ENCODE data around the gene SPATA2. TPM values are rescaled to one million over a fixed set of nuclear protein-coding genes. Genes with fewer than 3 reads are reported as not detected.

SPATA2 gene
- total RNA-seq, 1 experiment from 2014 or later: 6.1 TPM

DNA sequence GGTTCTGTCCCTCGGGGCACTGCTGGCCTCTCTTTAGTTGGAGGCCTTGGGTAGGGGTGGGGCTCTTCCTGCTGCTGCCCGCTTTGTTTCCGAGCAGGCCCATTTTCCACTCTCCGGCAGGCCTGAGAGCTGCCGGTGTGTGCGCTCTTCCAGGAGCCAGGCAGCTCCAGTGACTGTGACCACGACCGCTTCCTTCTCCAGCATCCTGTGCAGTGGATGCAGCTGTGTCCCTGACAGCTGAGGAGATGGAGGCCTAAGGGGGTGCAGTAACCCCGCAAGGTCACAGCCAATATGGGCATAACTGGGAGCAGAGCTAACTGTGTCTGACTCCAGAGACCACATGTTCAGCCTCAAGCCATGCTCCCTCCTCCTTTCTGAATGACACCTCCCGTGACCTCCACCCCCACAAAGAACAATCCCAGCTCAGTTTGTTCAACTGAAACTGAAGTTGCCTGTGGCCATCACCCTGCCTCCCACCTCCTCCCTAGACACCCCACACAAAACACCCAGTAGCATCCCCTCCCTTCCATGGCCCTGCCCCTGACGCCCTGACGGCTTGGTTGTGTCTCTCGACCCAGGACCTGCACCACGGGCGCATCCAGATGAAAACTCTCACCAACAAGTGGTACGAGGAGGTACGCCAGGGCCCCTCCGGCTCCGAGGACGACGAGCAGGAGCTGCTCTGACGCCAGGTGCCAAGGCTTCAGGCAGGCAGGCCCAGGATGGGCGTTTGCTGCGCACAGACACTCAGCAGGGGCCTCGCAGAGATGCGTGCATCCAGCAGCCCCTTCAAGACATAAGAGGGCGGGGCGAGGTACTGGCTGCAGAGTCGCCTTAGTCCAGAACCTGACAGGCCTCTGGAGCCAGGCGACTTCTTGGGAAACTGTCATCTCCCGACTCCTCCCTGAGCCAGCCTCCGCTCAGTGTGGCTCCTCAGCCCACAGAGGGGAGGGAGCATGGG, 27.8 kb downstream of the SPATA2 start:
- no peak for DNase-seq (ENCODE audit: extremely low read depth, low read depth)

DNA sequence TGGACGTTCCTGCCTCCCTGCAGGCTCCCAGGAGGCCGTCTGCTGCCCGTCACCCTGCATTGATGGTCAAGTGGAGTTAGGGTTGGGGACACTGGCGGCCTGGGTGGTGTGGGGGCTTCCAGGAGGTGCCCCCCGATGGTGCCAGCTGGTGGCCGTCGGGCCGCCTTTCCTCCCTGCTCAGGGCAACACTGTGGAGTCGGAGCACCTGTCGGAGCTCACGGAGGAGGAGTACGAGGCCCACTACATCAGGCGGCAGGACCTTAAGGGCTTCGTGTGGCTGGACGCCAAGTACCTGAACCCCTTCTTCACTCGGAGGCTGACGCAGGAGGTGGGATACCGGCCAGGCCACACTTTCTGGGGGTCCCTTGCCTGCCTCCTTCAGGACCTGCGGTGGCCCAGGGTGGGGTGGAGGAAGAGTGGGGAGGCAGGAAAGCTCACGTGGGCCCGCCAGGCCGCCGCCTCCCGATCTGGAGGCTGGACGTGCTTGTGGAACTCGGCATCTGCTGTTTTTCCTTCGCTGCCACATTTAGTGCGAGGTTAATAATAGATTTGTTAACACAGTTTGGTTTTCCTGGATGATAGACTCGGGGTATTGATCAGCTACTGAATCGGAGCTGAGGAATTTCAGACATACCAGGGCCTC, 28.6 kb downstream of the SPATA2 start:
- no peak for DNase-seq (ENCODE audit: extremely low read depth, low read depth)

GRCh38 chr20:49885558-49886332, 29.6 kb downstream of the SPATA2 start:
- no peak for DNase-seq (ENCODE audit: extremely low read depth, low read depth)

DNA sequence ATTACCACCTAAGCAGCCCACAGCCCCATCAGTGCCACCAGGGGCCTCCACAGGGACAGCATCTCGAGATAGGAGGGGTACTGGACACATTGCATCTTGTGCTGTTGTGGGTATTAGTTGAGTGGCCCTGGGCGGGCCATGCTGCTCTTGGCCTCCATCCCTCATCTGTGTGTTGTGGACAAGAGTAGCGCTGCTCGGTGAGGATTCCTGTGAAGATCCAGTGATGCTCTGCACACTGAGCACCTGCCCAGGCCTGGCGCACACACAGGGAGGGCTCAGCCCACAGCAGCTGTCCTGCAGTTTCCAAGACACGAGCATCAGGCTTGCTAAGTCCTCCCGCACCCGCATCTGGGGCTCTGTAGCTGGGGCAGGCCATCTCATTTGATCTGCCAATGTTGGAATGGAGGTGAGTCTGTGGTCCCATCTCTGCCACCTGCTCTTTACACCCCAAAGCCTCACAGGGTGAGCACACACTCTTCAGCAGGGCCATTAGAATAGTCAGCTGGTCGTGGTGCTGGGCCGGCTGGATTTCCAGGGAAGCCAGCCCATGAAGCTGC, 32.0 kb downstream of the SPATA2 start:
- no peak for DNase-seq (ENCODE audit: extremely low read depth, low read depth)

DNA sequence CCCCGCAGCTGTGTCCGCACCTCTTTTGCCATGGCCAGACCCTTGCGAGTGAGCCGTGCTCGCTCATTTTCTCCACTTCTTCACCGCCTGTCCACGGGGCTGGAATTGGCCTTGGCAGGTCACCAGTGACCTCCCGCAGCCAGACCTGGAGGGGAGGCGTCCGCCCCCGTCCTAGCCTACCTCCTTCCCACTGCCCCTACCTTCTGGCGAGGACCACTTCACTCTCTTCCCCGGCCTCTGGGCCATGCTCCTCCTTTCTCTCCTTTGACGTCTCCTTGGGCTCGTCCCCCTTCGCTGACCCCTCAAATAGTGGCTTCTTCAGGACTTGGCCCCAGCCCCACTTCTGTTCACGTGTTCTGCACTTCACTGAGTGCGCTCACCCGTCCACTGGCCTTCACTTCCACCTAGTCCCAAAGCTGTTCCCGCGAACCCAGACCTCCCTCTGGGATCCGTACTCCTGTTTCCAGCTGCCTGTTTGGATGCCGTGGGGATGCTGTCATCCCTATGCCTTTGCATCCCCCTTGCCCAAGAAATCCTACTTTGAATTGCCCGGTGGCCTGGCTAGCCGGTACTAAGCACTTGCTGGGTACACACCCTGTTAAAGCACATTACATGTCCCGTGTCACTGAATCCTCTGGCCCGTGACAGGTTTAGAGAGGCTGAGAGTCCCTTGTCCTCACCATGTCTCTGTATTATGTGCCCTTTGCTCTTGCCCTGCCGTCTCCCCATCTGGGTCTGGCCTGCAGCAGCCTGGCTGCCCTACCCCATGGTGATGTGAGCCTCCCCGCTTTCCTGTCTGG, 33.0 kb downstream of the SPATA2 start:
- no peak for DNase-seq (ENCODE audit: extremely low read depth, low read depth)

DNA sequence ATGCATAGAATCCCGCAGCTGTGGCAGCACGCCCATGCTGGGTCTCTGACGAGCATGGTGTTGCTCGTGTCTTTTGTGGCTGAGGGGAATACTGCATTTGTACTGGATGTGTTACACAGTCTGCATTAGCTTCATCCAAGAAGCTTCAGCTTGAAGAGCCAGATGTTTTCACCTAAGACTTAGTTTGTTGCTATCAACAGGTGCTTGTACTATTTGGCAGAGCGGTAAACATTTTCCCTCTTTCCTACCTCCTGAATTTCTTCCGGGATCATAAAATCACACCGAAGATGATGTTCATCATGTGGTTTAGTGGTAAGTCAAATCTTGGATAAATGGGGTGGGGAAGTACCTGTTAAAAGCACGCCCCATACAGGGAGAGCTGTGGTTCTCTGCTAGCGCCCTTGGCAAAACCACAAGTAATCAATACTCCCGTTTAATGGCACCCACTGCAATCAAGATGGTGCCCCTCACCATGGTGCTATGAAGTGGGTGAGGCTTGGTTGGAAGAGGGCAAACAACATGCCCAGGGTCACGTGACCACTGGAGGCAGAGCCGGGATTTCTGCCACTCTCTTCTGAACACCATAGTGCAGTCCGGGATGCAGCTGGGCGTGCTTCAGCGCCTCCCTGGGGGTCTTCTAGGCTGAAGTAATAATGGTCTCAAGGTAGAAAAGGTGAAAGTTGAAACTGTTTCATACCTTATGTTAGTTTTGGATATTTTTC, 34.4 kb downstream of the SPATA2 start:
- DNase-seq (ENCODE audit: extremely low read depth, low read depth): no peak

DNA sequence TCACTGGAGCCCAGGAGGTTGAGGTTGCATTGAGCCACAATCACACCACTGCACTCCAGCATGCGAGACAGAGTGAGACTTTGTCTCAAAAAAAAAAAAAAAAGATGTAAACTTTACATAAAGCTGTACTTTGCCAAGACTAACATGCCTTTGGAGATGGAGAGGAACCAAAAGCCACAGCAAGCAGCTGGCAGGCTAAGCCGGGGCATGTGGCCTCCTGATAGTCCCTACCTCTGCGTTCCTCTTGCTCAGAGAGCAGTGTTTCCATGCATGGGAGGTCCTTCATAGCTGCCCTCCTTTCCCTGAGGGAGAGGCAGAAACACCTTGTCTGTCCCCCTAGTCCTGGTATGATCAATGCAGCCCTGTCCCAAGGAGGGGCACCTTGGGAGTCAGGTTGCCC, 35.2 kb downstream of the SPATA2 start:
- DNase-seq (ENCODE audit: extremely low read depth, low read depth): no peak

DNA sequence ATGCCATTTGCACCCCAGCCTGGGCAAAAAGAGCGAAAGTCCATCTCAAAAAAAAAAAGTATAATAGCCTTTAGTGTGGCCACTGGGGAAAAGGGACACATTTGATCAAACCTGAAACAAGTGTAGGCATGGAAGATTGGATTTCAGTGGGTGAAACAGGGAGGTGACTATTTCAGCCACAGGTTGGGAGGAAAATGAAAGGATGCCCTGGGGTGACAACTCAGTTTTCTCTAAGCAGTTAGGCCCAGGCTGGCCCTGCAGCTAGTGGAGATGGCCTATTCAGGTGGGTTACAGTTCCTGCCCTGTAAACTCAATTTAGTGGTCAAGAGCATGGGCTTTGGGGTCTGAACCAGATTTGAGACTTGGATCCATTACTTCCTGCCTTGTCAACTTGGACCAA, 36.4 kb downstream of the SPATA2 start:
- no peak for DNase-seq (ENCODE audit: extremely low read depth, low read depth)

- DNase-seq (ENCODE audit: extremely low read depth, low read depth): no peak
Measured at GRCh38 chr20:49877386-49877921, 37.9 kb downstream of the SPATA2 start.

- DNase-seq (ENCODE audit: extremely low read depth, low read depth): no peak
Measured at GRCh38 chr20:49874696-49875095, 40.6 kb downstream of the SPATA2 start.

DNA sequence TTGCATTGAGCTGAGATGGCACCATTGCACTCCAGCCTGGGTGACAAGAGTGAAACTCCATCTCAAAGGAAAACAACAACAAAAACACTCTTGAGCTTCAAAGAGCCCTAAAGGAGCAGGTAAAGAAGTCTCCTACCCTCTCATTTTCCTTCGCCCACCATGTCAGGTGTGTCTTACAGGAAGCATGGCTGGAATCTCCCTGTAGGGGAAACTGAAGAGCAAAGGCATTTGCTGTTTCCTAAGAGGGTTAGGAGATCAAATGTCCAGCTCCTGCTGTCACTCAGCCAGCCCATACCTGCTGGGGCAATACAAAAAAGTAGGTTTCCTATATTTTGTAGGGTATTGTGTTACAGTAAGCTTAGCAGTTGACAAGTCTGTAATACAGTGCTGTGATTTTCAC, 43.3 kb downstream of the SPATA2 start:
- no peak for DNase-seq (ENCODE audit: extremely low read depth, low read depth)

GRCh38 chr20:49871391-49871948, 43.9 kb downstream of the SPATA2 start:
- DNase-seq (ENCODE audit: extremely low read depth, low read depth): no peak

DNA sequence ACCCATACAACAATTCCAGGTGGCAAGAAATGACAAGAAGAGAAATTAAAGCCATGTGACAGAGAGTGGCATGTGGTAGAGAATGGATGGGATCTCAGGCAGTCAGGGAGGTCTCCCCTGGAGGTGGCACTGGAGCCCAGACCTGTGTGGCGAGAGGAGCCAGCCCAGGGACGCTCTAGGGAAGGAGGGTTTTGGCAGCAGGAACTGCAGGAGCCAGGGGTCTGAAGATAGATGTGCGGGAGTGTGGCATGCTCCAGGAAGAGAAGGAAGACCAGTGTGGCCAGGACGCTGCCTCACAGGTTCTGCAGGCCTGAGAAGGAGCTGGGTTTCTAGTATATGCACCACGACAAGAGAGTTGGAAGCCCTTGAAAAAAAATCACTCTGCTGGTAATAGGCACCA, 45.1 kb downstream of the SPATA2 start:
- no peak for DNase-seq (ENCODE audit: extremely low read depth, low read depth)

- DNase-seq (ENCODE audit: extremely low read depth, low read depth): no peak
Measured at GRCh38 chr20:49868964-49869363, 46.4 kb downstream of the SPATA2 start.

- no peak for DNase-seq (ENCODE audit: extremely low read depth, low read depth)
Measured at GRCh38 chr20:49868538-49868937, 46.8 kb downstream of the SPATA2 start.

- no peak for DNase-seq (ENCODE audit: extremely low read depth, low read depth)
Measured at GRCh38 chr20:49867453-49868215, 47.7 kb downstream of the SPATA2 start.

GRCh38 chr20:49866051-49866450, 49.3 kb downstream of the SPATA2 start:
- no peak for DNase-seq (ENCODE audit: extremely low read depth, low read depth)

DNA sequence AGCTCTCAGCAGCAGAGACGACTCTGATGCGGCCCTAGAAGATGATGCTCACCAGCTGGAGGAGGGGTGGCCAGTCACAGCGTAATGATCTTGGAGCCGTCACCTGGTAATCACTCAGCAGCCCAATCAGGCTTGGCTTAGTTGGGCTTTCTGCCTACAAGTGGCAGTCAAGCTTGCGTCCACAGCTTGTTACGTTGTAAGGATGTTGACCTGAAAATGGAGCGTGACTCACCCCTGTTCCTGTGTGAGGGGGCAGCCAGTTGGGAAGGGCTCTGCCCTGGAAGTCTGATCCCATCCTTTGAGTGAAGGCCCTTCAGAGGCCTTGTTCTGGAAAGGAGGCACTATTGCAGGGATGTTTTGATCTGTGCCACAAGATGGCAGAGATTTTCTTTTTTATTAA, 49.8 kb downstream of the SPATA2 start:
- no peak for DNase-seq (ENCODE audit: extremely low read depth, low read depth)
